Gastroesophageal sphincter (tissue), 4 donors: ENCODE results near the gene DIP2C. TPM values are rescaled to one million over a fixed set of nuclear protein-coding genes. Genes with fewer than 3 reads are reported as not detected.
A peak's percentile ranks its signal among the peaks of the same experiment; 100 is the strongest.

Experiments used
- ATAC-seq: fragments of 150-250 bp; one replicate; pipeline ENCODE4 v1.9.1; 2016; ENCODE audit warnings: mild to moderate bottlenecking, moderate library complexity
- H3K27ac ChIP-seq, 4 donors: fragments of 200-600 bp; sonication (generic) in 3 of 4; 1 replicate in 3 of 4; 2 replicates in 1 of 4; pipeline ENCODE4 v1.5.1; 2016 to 2019
- H3K27me3 ChIP-seq: fragments of 200-600 bp; sonication (generic); one replicate; pipeline ENCODE4 v1.5.1; 2019
- H3K36me3 ChIP-seq, 2 donors: fragments of 200-600 bp; sonication (generic); one replicate each; pipeline ENCODE4 v1.5.1; 2019; ENCODE audit warnings: control low read depth in 1 of 2
- H3K4me1 ChIP-seq, 3 donors: fragments of 200-600 bp; sonication (generic); 1 replicate in 2 of 3; 2 replicates in 1 of 3; pipeline ENCODE4 v1.5.1; 2016 to 2019; ENCODE audit warnings: control low read depth in 2 of 3
- H3K4me3 ChIP-seq, 2 donors: fragments of 200-600 bp; sonication (generic); one replicate each; pipeline ENCODE4 v1.5.1; 2019; ENCODE audit warnings: mild to moderate bottlenecking in 1 of 2, moderate library complexity in 1 of 2
- H3K9me3 ChIP-seq, 3 donors: fragments of 200-600 bp; sonication (generic); one replicate each; pipeline ENCODE4 v1.5.1; 2017 to 2019; ENCODE audit warnings: control low read depth in 2 of 3
- CTCF ChIP-seq, 4 experiments: fragments of 200-600 bp in 2 of 4; fragments of 450-650 bp in 2 of 4; sonication (generic) in 1 of 4; IDR thresholded peaks; one replicate each; pipeline ENCODE4 v1.5.1; 2017 to 2019; ENCODE audit warnings: antibody characterized with exemption in 4 of 4, mild to moderate bottlenecking in 2 of 4, moderate library complexity in 2 of 4
- EP300 ChIP-seq: sonication (generic); formaldehyde crosslinking; IDR thresholded peaks from one replicate; pipeline ENCODE4 v1.6.1; 2017; ENCODE audit warnings: antibody characterized with exemption, mild to moderate bottlenecking
- POLR2A ChIP-seq, 2 donors: fragments of 450-650 bp; IDR thresholded peaks; one replicate each; pipeline ENCODE4 v1.6.1; 2017; ENCODE audit warnings: antibody characterized with exemption in 2 of 2, mild to moderate bottlenecking in 2 of 2, moderate library complexity in 1 of 2
- POLR2AphosphoS5 ChIP-seq: sonication (generic); formaldehyde crosslinking; IDR thresholded peaks from one replicate; pipeline ENCODE4 v1.6.1; 2017; ENCODE audit warnings: antibody characterized with exemption
- WGBS, 2 donors: methylation state at CpG; one replicate each; pipeline ENCODE4 v1.1.5; 2018; ENCODE audit warnings: low coverage in 1 of 2; 5-methylcytosine and 5-hydroxymethylcytosine counted together
- total RNA-seq, 4 donors: library from RNA; depleted of rRNA; stranded (reverse); fragments of >200 nt; gene quantifications; one replicate each; pipeline ENCODE4 v1.1.0, GENCODE V29; 2016

Gene DIP2C
- total RNA-seq, 4 donors from 2014 or later: 40.8 to 73.8 (median 47.7) TPM

GRCh38 chr10:691216-691615 lies 1.7 kb upstream of the DIP2C start:
- H3K9me3 ChIP-seq: no peaks in the 10 kb centered on the region
- no peaks in the 10 kb centered on the region for H3K36me3 ChIP-seq
- H3K4me1 ChIP-seq: peaks cover 0 to 42% (median 13%) of the 10 kb centered on the region in 3 donors
- WGBS, 2 donors: 92 to 100% methylated on average over 1 to 10 of the region's 18 CpGs
- peak overlapping the region in 3 of 4 donors; percentile 93 to 95 (median 94) for H3K27ac ChIP-seq
- ATAC-seq: no peak
- TF ChIP-seq POLR2A (IDR thresholded peaks at IDR 0.05) (no peak), POLR2AphosphoS5 (no peak), CTCF (IDR thresholded peaks at IDR 0.05) (no peak), EP300 (no peak)
- H3K4me3 ChIP-seq: no peak overlapping the region
- H3K27me3 ChIP-seq: no peaks in the 10 kb centered on the region

DNA sequence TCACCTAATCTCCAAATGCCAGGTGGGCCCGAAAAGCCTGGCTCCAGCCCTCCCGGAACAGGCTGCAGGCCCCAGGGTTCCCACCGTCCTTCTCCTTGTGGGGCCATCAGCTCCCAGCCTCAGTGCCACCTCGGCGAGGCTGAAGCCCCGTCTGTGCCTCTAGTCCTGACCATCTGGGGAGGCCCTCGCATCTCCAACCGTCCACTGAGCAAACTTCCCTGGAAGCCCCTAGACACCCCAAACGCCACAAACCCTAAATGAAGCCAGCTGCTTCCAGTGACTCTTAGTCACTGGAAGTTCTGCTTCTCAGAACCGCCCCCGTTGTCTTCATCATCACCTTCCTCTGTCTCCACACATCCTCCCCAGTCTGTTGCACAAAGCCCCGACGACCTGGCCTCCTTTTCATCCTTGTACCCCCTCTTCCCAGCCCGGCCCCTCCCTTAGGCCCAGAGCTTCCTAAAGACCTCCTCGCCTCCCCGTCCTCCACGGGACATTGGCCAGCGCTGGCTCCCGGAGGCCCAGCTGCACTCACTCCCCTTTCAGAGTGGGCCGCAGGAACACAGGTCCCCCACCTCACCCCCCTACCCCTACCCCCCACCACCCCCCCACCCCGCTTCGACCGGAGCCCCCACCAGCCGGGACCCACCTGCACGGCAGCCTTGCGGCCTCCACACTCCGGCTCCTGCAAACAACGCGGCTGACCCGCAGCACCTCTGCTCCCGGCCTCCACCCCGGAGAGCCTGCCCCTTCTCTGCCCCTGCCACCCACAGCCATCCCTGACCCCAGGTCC lies 1.1 kb upstream of the DIP2C start:
- peaks cover 0 to 46% (median 13%) of the 10 kb centered on the region in 3 donors for H3K4me1 ChIP-seq
- H3K27ac ChIP-seq: peak overlapping the region; percentile 77 to 95 (median 94)
- no peaks in the 10 kb centered on the region for H3K9me3 ChIP-seq
- TF ChIP-seq EP300 (no peak), POLR2AphosphoS5 (no peak), CTCF (IDR thresholded peaks at IDR 0.05) (no peak), POLR2A (IDR thresholded peaks at IDR 0.05) (no peak)
- H3K4me3 ChIP-seq: peak overlapping the region; percentile 44 to 76
- H3K27me3 ChIP-seq: no peaks in the 10 kb centered on the region
- 52 to 57% methylated on average over 17 to 19 of the region's 32 CpGs for WGBS, 2 donors
- H3K36me3 ChIP-seq: no peaks in the 10 kb centered on the region
- peak; percentile 11 for ATAC-seq

DNA sequence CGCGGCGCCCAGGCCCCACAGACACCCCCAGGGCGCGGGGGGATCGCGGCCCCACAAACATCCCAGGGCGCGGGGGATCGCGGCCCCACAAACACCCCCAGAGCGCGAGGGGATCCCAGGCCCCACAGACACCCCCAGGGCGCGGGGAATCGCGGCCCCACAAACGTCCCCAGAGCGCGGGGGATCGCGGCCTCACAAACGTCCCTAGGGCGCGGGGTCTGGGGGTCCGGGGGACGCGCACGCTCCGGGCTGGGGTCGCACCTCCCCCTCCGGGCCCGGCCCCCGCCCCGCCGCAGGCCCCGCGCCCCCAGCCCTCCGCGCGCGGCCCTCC lies 382 bp downstream of the DIP2C start:
- H3K4me3 ChIP-seq: peak overlapping the region; percentile 76 to 81
- no peak for ATAC-seq
- TF ChIP-seq POLR2A (IDR thresholded peaks at IDR 0.05) (no peak), EP300 (no peak), POLR2AphosphoS5 (no peak), CTCF (IDR thresholded peaks at IDR 0.05) (no peak)
- no peaks in the 10 kb centered on the region for H3K36me3 ChIP-seq
- H3K4me1 ChIP-seq: peaks cover 0 to 59% (median 19%) of the 10 kb centered on the region in 3 donors
- peak overlapping the region; percentile 76 to 98 (median 94) for H3K27ac ChIP-seq
- WGBS, 2 donors: no CpG with 5 or more reads among the region's 42 CpGs
- no peaks in the 10 kb centered on the region for H3K9me3 ChIP-seq
- H3K27me3 ChIP-seq: no peaks in the 10 kb centered on the region

GRCh38 chr10:688312-689120 lies 952 bp downstream of the DIP2C start:
- no peak for TF ChIP-seq CTCF (IDR thresholded peaks at IDR 0.05)
- no peak for TF ChIP-seq EP300
- TF ChIP-seq POLR2A (IDR thresholded peaks at IDR 0.05): peak; percentile 14 to 18
- peaks cover 0 to 60% (median 21%) of the 10 kb centered on the region in 3 donors for H3K4me1 ChIP-seq
- no peaks in the 10 kb centered on the region for H3K27me3 ChIP-seq
- H3K36me3 ChIP-seq: no peaks in the 10 kb centered on the region
- ATAC-seq: peak; percentile 42
- H3K9me3 ChIP-seq: no peaks in the 10 kb centered on the region
- peak overlapping the region; percentile 76 to 81 for H3K4me3 ChIP-seq
- WGBS, 2 donors: 1% methylated on average over 10 of the region's 57 CpGs; no CpG with 5 or more reads in 1 of the 2 donors
- peak overlapping the region; percentile 76 to 98 (median 94) for H3K27ac ChIP-seq
